Neural progenitor cell (in vitro differentiated cells): ENCODE data around the gene UNC13B. TPM values are rescaled to one million over a fixed set of nuclear protein-coding genes. Genes with fewer than 3 reads are reported as not detected.

Experiments
- DNase-seq: peaks from one replicate; pipeline ENCODE4 v3.0.0-alpha.2; 2016; ENCODE audit warnings: low spot score
- H2AFZ ChIP-seq: fragments of 200-600 bp; sonication (generic); replicated peaks from 2 replicates; pipeline ENCODE4 v1.6.1; 2016; ENCODE audit warnings: antibody characterized with exemption
- H3F3A ChIP-seq: fragments of 200-600 bp; sonication (generic); 2 replicates; pipeline ENCODE4 v1.6.1; 2016; ENCODE audit warnings: antibody characterized with exemption, low read depth
- H3K27ac ChIP-seq: fragments of 200-600 bp; sonication (generic); 2 replicates; pipeline ENCODE4 v1.5.1; 2016; ENCODE audit warnings: mild to moderate bottlenecking
- H3K27me3 ChIP-seq: fragments of 200-600 bp; sonication (generic); 2 replicates; pipeline ENCODE4 v1.6.1; 2016; ENCODE audit warnings: mild to moderate bottlenecking, moderate library complexity
- H3K36me3 ChIP-seq: fragments of 200-600 bp; sonication (generic); 2 replicates; pipeline ENCODE4 v1.5.1; 2016
- H3K4me1 ChIP-seq: fragments of 200-600 bp; sonication (generic); 2 replicates; pipeline ENCODE4 v1.6.1; 2016; ENCODE audit warnings: mixed run types
- H3K4me2 ChIP-seq: fragments of 200-600 bp; sonication (generic); 2 replicates; pipeline ENCODE4 v1.6.1; 2016
- H3K4me3 ChIP-seq: fragments of 200-600 bp; sonication (generic); 2 replicates; pipeline ENCODE4 v1.5.1; 2016
- H3K79me2 ChIP-seq: fragments of 200-600 bp; sonication (generic); 2 replicates; pipeline ENCODE4 v1.6.1; 2016; ENCODE audit warnings: low read depth
- H3K9ac ChIP-seq: fragments of 200-600 bp; sonication (generic); 2 replicates; pipeline ENCODE4 v1.6.1; 2016
- H3K9me3 ChIP-seq: fragments of 200-600 bp; sonication (generic); 2 replicates; pipeline ENCODE4 v1.5.1; 2016; ENCODE audit warnings: low read depth
- H4K20me1 ChIP-seq: fragments of 200-600 bp; sonication (generic); 2 replicates; pipeline ENCODE4 v1.6.1; 2016; ENCODE audit warnings: low read depth
- H3K27ac Mint-ChIP-seq: 3 replicates; pipeline ENCODE4 v1.8.0; 2021; ENCODE audit warnings: mixed read lengths
- H3K27me3 Mint-ChIP-seq: 2 replicates; pipeline ENCODE4 v1.8.0; 2022; ENCODE audit warnings: low read depth, mild to moderate bottlenecking, inconsistent platforms, moderate library complexity, mixed read lengths; ENCODE audit not compliant: insufficient read depth
- H3K36me3 Mint-ChIP-seq: 3 replicates; pipeline ENCODE4 v1.8.0; 2021; ENCODE audit warnings: mixed read lengths
- H3K4me1 Mint-ChIP-seq: 3 replicates; pipeline ENCODE4 v1.8.0; 2021; ENCODE audit warnings: mixed read lengths
- H3K4me3 Mint-ChIP-seq: 3 replicates; pipeline ENCODE4 v1.8.0; 2021; ENCODE audit warnings: mild to moderate bottlenecking, moderate library complexity, mixed read lengths
- H3K9me3 Mint-ChIP-seq: 3 replicates; pipeline ENCODE4 v1.8.0; 2020; ENCODE audit warnings: mixed read lengths
- CTCF ChIP-seq: fragments of 200-600 bp; sonication (generic); IDR thresholded peaks from 2 replicates; pipeline ENCODE4 v1.5.1; 2017; ENCODE audit warnings: antibody characterized with exemption, mild to moderate bottlenecking
- EZH2 ChIP-seq: fragments of 200-600 bp; sonication (generic); IDR thresholded peaks from 2 replicates; pipeline ENCODE4 v1.6.1; 2017; ENCODE audit warnings: antibody characterized with exemption, mild to moderate bottlenecking, moderate library complexity
- EZH2phosphoT487 ChIP-seq: fragments of 200-600 bp; sonication (generic); IDR thresholded peaks from 2 replicates; pipeline ENCODE4 v1.6.1; 2017; ENCODE audit warnings: antibody characterized with exemption
- total RNA-seq: library from RNA; depleted of rRNA; stranded (reverse); fragments of >200 nt; gene quantifications from 2 replicates; pipeline ENCODE4 v1.2.3, GENCODE V29; 2015; ENCODE audit warnings: low replicate concordance

The UNC13B gene
- total RNA-seq, 1 donor from 2014 or later = 40.7 TPM

- no peak overlapping the region for H3K4me3 ChIP-seq
- no peak for DNase-seq
- no peak overlapping the region for H3K4me2 ChIP-seq
- no peak overlapping the region for H3K9ac ChIP-seq
- no peaks in the 10 kb centered on the region for H3K36me3 ChIP-seq
- Mint-ChIP-seq H3K27ac (no peak overlapping the region), H3K4me1 (no peaks in the 10 kb centered on the region), H3K36me3 (peaks cover 6% of the 10 kb centered on the region), H3K27me3 (no peaks in the 10 kb centered on the region), H3K4me3 (no peak overlapping the region), H3K9me3 (no peaks in the 10 kb centered on the region)
- H3K4me1 ChIP-seq = no peaks in the 10 kb centered on the region
- no peaks in the 10 kb centered on the region for H3F3A ChIP-seq
- H3K27me3 ChIP-seq = no peaks in the 10 kb centered on the region
- no peaks in the 10 kb centered on the region for H3K79me2 ChIP-seq
- H3K27ac ChIP-seq = no peak overlapping the region
- no peak for TF ChIP-seq EZH2phosphoT487
- no peak for TF ChIP-seq EZH2
- no peak for TF ChIP-seq CTCF
- no peaks in the 10 kb centered on the region for H3K9me3 ChIP-seq
- no peak overlapping the region for H2AFZ ChIP-seq
- no peaks in the 10 kb centered on the region for H4K20me1 ChIP-seq
Measured at GRCh38 chr9:35374910-35375309, 213.1 kb downstream of the UNC13B start.

- H4K20me1 ChIP-seq = no peaks in the 10 kb centered on the region
- H3K4me3 Mint-ChIP-seq = no peak overlapping the region
- H3K36me3 ChIP-seq = no peaks in the 10 kb centered on the region
- H3K27me3 Mint-ChIP-seq = no peaks in the 10 kb centered on the region
- H3K79me2 ChIP-seq = no peaks in the 10 kb centered on the region
- H2AFZ ChIP-seq = no peak overlapping the region
- no peaks in the 10 kb centered on the region for H3K9me3 ChIP-seq
- TF ChIP-seq EZH2 = no peak
- TF ChIP-seq CTCF = no peak
- no peak for TF ChIP-seq EZH2phosphoT487
- no peaks in the 10 kb centered on the region for H3K4me1 Mint-ChIP-seq
- DNase-seq = no peak
- no peaks in the 10 kb centered on the region for H3F3A ChIP-seq
- no peak overlapping the region for H3K4me2 ChIP-seq
- no peak overlapping the region for H3K4me3 ChIP-seq
- H3K27me3 ChIP-seq = no peaks in the 10 kb centered on the region
- H3K27ac ChIP-seq = no peak overlapping the region
- no peaks in the 10 kb centered on the region for H3K9me3 Mint-ChIP-seq
- H3K9ac ChIP-seq = no peak overlapping the region
- no peak overlapping the region for H3K27ac Mint-ChIP-seq
- no peaks in the 10 kb centered on the region for H3K4me1 ChIP-seq
- peaks cover 14% of the 10 kb centered on the region for H3K36me3 Mint-ChIP-seq
Measured at GRCh38 chr9:35380039-35380438, 218.2 kb downstream of the UNC13B start.

GRCh38 chr9:35380619-35381018 lies 218.8 kb downstream of the UNC13B start:
- no peak overlapping the region for H3K9ac ChIP-seq
- no peaks in the 10 kb centered on the region for H4K20me1 ChIP-seq
- TF ChIP-seq EZH2 (no peak), CTCF (no peak), EZH2phosphoT487 (no peak)
- H3K4me2 ChIP-seq = no peak overlapping the region
- no peak overlapping the region for H3K4me3 ChIP-seq
- H3K27me3 Mint-ChIP-seq = no peaks in the 10 kb centered on the region
- no peak overlapping the region for H3K4me3 Mint-ChIP-seq
- H2AFZ ChIP-seq = no peak overlapping the region
- peaks cover 17% of the 10 kb centered on the region for H3K36me3 Mint-ChIP-seq
- H3K4me1 ChIP-seq = no peaks in the 10 kb centered on the region
- no peaks in the 10 kb centered on the region for H3K9me3 Mint-ChIP-seq
- H3K27ac ChIP-seq = no peak overlapping the region
- H3K36me3 ChIP-seq = no peaks in the 10 kb centered on the region
- no peak for DNase-seq
- no peak overlapping the region for H3K27ac Mint-ChIP-seq
- H3K27me3 ChIP-seq = no peaks in the 10 kb centered on the region
- H3K9me3 ChIP-seq = no peaks in the 10 kb centered on the region
- H3K79me2 ChIP-seq = no peaks in the 10 kb centered on the region
- H3F3A ChIP-seq = no peaks in the 10 kb centered on the region
- no peaks in the 10 kb centered on the region for H3K4me1 Mint-ChIP-seq
